GM21381 (cell line): ENCODE data around the gene TTLL6.
"Not testable (repeated sequence)": the region's sequence is repeated elsewhere in the genome, so short reads cannot be mapped to it uniquely, and the experiment has no call there.

Experiments
- ATAC-seq: cut with Tn5 transposase; IDR thresholded peaks from one replicate; pipeline ENCODE4 v1.9.1; 2021; ENCODE audit warnings: mild to moderate bottlenecking, moderate library complexity; ENCODE audit not compliant: unreplicated experiment

Gene TTLL6

DNA sequence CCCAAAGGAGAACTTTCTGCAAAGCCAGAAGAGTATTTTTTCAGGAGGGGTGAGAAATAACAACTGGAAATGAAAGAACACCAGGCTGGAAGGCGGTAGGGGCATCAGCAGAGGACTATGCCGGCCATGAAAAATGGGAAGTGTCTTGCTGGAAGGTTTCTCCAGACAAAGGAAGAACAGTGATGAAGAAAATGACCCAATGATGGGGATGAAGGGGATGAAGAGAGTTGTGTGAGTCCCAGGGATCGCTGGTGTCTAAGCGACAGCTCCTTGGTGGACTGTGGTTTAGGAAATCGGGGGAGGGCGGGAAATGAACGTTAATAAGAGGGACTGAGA is 623 bp downstream of the TTLL6 start:
- no peak for ATAC-seq

DNA sequence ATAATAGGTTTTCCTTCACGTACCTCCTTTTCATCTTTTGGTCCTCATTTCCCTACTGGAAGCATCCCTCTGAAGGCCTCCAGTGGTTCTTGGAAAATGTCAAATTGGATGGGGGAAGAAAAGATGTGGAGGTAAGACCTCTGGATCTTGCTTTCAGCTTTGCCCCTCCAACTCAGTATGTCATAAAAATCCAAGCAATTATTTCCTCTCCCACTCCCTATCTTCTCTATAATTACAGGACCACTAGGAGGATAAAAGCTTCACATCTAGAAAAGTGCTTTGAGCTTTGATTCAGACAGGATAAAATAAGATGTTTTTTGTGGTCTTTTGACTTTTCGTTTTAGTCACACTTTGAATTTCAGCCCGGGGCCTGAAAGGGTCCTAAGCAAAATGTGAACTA is 1.7 kb downstream of the TTLL6 start:
- no peak for ATAC-seq

DNA sequence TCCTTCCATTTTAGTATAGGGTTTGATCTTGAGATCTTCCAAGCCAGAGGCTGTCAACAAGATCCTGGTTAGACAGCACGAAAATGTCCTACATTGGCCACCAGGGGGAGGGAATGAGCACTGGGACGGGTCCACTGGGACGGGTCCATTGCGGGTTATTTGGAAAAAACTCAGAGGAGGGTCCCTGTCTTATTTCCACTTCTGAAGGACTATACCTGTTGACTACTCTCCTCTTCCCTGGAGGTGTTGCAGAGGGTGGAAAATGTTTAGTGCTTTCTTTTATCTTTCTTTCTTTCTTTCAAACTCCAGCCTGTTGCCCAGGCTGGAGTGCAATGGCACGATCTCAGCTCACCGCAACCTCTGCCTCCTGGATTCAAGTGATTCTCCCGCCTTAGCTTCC is 2.5 kb downstream of the TTLL6 start:
- no peak for ATAC-seq

DNA sequence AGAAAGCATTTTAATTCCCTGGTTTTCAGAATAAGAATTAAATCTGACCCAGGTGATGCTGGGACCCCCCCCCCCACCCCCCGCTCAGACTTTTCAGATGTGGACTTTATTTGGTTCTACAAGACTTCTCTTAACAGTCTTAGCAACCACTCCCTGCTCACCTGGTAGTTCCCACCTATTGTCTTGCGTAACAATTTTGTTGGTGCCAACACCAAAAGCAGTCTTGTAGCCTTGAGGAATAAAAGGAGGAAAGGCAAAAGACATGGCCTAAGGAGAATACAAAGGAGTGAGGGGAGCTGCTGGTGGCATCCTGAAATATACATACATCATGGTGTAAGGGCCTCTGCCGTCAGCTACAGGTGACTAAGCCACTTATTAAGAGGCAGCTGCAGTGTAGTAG is 5.0 kb downstream of the TTLL6 start:
- no peak for ATAC-seq

DNA sequence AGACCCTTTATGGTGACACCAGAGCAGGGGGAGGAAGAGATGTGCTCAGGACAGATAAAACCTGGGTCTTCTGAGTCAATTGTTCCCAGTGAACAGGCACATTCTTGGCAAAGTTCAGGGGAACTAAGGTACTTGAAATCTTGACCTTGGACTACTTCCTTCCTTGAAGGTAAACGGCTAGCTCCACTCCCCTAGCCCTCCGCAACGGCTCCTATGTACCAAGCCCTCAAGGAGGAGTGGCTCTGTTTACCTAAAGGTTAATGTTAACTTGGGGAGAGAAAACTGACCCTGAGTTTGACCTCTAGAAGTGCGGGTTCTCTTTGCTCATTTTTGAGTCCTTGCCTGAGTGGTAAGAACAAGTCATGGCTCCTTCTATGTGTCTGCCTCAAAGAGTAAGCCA is 7.8 kb downstream of the TTLL6 start:
- no peak for ATAC-seq

DNA sequence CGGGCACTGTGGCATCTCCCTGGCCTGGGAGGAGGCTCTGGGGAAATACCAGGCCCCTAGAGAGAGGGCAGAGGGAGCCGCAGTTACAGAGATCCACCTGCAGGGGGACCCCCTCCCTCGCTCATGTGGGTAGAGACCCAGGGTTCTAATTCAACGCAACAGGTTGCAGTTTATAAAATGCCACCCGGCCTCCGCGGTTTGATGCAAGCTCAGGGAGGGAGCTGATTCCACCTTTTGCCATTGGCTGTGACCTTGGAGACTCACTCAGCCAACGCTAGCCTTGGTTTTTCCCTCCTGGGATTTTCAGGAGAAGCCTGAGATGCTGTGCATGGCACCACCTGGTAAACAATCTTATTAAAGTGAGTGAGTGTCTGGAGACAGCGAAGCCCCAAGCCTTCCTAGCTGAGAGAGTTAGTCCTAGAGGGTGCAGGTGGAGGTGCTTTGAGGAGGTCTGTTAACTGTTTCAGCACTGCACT is 12.1 kb downstream of the TTLL6 start:
- ATAC-seq, result no peak

DNA sequence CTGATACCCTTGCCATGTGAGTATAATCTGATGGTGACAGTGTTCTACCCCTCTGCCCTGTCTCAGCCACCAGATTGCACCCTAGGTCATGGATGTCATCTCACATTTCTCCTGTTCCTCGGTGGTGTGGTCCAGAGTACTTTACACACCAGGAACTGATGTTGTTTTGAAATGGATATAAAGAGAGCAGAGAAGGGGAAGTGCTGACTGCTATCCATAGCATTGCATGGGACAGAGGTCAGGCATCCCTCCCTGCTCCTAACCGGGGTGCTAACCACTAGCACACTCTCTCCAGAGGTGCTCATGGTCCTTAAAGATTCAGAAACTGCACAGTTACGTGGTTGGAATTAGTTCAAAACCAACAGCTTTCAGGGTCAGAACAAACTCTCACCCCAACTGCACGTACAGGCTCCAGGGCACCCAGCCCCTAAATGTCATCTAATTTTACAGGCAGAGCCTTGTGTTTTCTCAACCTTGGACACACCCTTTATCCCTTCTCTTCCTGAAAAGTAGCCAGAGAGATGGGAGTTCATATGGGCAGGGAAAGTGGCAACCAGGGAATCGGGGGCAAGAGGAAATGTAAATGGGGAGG is 16.3 kb downstream of the TTLL6 start:
- ATAC-seq, result no peak

DNA sequence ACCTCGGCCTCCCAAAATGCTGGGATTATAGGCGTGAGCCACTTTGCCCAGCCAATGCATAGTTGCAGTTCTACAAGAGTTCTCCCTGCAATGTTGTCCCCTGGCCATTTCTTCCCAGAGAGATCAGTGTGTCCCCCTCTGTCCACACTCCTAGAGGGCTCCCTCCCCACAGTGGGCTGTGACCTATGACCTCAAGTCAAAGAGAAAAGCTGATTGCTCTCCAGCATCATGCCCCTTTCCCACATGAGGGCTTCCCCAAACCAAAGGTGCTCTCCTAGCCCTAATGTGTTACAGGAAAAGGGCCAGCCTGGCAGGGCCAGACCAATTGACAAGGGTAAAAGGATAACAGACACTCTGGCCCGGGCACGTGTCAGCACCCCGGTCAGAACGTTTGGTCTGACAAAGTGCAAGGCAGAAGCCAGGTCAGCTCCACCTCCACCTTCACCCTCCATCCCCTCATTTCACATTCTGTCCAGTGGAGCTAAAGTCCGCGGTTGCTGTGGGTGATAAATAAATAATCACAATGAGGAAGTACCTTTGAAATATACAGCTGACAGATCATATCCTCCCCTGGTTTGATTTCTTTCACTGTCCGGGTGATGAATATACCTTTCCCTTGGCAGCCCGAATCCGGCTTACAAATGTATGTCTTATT is 17.8 kb downstream of the TTLL6 start:
- no peak for ATAC-seq

DNA sequence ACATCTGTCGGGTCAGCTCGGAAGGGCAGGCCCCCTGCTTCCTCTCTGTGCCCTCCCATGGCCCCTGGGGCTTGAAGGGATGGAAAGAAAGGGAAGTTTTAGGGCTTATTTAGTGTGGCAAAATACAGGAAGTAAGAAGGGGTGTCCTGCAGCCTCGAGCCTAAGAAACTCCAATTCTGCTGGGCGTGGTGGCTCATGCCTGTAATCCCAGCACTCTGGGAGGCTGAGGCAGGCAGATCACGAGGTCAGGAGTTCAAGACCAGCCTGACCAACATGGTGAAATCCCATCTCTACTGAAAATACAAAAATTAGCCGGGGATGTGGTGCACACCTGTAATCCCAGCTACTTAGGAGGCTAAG is 20.9 kb downstream of the TTLL6 start:
- ATAC-seq, result not testable (repeated sequence)

DNA sequence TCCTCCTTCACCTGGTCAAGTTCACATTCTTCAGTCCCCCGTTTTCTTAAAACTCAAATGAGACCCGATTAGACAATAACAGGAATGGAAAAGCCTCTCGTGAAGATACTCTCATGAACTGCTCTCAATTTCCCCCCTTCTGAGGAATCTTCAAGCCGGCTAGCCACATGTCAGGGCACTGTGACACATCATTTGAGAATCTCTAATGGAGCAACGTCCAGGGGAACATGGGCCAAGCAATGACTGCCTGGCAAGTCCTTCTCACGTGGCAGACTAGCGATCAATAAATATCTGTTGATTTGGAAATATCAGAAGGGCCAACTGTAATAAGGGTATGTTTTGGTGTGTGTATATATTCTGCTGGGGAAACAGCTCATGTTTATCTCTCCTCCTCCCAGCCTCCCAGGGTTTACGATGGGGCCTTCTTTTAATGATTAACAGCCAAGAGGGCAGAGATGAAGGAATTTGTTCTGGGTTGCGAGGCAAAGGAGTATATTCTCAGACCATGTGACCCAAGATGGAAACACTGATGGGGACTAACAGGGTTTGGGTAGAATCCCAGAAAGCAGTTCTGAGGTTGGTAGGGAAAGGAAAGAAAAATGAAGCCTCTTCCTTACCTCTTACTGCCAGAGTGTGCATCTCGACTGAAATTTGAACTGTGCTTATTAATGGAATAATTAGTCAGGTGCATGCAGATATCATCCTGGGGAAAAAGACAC is 21.4 kb downstream of the TTLL6 start:
- ATAC-seq, result no peak

DNA sequence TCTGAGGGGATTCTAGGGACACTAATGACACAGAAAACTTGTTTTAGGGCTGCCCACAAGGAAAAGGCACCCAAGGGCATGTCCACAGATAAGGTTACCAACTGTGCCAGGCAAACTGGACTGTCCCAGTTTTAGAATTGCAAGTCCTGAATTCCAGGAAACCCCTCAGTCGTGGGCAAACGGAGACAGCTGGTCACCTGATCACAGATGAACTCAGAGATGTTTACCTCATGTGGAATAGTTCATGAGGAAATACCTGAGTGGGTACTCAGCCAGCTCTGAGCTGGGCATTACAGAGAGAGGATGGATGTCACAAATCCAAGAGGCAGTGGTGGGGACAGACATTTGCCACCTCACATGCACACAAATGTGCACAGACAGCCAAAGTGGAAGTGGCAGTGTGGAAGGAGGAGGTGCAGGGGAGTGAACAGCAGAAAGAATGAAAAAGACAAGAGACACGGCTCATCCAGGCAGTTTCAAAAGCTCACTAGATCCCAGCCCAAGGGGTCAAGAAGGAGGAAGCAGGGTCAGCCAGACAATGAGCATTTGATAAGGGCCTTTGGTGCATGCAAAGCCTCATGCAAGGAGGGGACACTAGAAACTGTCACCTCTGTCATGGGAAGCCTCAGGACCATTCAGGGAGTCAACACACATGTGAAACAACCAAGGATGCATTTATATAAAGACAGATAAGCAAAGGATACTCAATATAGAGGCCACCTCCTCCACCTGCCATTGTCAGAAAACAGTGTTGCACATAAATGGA is 24.8 kb downstream of the TTLL6 start:
- ATAC-seq, result no peak

DNA sequence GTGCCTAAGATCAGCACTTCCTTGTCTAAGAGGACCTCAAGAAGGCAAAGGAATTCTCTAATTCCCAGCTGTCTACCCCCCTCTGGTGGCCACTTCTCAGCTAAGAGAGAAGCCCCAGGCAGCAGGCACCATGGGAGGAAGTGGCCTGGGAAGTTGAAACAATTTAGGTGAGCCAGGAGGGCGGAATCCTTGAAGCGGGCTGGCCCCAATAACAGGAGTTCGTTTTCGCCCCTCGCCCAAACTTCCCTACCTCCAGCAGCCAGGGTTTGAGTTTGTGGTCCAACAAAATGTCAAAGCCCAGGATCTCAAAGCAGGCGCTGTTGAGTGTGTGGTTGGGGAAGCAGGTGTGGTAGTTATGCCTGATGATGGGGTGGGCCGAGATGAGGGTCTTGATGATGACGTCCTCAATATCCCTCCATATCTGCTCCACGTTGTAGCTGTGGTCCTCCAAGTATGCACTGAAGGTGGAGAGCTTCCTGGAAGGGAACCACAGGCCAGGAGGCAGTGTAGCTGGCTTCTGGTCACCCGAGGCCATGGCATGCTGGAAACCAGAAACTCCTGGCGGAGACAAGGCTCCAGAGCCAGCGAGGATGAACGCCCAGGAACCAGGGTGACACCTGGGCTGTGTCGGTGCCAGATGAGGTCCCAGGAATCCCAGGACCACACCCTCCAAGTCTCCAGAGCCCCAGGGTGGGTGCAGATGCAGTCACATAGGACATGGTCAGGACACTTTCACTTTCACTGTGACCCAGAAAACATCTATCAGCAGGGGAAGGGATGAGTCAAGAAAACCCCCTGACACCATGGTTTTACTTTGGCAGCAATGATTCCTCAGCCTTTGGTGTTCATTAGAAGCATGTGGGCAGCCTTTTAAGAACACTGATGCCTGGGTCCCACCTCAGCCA is 25.6 kb downstream of the TTLL6 start:
- no peak for ATAC-seq

DNA sequence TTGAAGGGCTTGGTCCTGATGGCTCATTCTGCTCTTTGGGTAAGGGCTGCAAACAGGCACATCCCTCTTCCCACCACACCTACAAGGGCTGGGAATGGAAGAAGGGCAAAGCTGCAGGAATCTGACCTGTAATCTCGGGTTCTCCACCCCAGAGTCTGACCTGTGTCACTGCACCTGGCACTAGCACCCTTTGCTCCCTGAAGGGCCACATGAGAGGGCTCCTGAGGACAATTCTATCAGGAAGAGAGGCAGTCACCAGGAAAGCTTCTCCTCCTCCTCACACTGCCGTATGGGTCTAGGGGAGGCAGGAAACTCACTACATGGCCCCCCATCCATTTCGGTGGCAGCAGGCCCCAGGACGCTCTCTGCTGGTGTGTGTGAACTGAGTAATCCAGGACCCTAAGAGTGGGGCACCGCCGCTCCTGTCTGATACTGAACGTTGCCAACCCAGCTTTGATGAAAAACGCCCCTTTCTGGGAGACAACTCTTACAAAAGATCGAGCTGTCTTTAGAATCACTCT is 26.4 kb downstream of the TTLL6 start:
- no peak for ATAC-seq

DNA sequence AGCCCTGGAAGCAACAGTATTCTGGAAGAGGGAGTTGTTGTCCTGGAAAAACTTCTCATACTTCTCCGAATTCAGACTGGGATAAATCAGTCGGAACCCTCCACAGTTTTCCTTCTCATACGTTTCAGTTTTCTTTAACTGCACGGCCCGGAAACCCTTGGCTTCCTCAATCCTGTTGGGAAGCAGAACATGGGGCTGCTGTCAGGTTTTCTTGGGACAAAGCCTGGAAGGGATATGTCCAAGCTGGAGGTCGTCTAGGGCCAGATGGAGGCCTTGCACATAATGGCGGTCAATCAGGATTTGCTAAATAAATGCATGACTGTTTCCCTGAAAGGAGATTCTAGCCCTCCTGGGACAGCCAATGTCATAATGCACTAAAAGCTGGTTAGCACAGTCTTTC is 29.2 kb downstream of the TTLL6 start:
- ATAC-seq, result no peak

DNA sequence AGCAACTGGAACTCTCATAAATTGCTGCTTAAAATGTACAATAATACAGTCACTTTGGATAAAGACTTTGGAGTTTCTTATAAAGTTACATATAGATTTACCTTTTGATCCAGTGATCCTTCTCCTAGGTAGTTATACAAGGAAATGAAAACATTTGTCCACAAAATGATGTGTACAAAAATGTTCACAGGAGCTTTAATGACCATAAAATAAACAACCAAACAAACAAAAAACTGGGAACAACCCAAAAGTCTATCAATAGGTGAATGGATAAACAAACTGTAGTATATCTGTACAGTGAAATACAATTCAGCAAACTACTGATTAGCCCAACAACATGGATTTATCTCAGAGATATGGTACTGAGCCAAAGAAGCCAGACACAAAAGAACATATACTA is 37.6 kb downstream of the TTLL6 start:
- no peak for ATAC-seq

DNA sequence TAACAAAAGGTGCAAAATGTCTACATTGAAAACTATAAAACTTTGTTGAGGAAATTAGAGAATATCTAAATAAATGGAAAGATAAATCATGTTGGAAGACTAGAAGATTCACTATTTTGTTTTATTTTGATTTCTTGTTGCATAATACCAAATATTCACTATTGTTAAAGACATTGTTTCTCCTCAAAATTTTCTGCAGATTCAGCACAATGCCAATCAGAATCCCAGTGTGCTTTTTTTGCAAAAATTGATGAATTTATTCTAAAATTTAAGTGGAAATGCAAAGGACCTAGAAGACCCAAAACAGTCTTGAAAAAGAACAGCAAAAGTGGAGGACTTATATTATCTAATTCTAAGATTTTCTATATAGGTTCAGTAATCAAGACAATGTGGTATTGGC is 40.4 kb downstream of the TTLL6 start:
- no peak for ATAC-seq

DNA sequence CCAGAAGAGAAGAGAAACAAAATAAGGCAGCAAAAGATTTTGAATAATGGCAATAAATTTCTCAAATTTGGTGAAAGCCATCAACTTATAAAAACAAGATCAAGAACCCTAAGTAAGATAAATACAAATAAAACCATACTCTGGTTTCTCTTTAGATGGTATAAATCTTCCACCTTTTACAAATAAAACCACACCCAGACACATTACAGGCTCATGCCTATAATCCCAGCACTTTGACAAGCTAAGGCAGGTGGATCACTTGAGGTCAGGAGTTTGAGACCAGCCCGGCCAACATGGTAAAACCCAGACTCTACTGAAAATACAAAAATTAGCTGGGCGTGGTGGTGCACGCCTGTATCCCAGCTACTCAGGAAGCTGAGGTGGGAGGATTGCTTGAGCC is 43.8 kb downstream of the TTLL6 start:
- ATAC-seq, result no peak

DNA sequence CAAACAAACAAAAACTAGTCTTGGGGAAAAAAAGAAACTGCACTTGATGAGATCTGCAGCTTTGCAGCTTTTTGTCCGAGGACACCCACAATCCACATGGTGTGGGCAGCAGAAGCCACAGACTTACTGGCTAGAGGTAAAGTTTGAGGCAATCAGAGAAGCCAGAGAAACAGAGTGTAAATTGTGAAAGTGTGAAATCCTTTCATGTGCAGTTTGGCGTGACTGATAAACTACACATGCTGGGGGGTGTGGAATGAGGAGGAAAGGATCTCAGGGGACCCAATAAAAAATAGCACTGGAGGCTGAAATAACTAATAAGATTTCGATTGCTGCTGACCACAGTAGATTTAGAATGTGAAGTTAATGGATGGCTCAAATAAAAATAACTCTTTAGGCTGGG is 46.1 kb downstream of the TTLL6 start:
- no peak for ATAC-seq

DNA sequence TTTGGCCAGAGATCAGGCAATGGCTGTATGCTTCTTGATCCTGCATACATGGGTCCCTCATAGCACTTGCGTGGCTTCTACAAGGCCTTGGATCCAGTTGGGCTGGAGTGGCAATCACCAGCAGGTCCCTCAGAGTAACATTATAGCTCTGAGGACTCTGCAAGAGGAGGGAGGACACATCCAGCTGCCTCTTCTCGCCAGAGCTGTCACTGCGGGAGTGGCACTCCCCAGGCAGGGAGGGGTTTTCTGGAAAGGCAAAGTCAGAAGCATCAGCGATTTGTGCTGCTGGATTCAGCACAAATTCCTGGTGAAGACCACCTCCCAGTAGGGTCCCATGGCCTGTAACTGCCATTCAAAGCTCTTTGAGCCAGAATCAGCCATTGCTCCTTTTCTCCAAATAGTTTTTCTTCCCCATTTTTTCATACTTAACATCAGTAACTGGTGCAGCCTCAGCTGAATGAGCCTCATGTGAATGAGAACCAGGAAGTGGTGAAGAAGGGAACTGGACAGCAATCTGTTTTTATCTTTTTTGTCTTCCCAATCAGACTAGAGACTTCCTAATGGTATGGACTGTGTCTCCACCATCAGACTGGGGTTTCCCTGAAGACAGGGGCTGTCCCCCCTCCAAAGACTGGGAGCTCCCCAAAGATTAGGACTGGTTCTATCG is 47.9 kb downstream of the TTLL6 start:
- no peak for ATAC-seq

DNA sequence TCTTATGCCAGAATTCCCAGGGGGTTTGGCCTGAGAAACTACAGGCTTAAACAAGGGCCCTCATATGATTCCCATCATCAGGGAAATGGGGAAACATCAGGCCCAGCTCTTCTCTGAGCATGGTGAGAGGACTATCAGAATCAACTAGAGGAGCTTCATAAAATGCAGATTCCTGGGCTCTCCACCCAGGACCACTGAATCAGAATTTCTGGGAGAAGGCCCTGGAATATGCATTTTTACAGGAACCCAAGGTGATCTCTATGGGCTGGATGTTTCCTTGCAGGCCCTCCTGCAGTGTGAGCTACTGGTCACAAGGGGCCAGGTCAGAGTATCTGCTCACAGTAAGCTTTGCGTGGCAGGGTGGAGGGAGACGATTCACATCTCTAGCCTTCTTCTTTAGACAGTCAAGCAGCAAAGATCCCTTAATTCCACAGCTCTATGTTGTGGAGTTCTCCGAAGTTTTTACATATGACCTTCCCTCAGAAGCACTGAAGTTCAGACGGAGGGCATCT is 49.7 kb downstream of the TTLL6 start:
- no peak for ATAC-seq
